Panc1 (cell line): ENCODE data around the gene TMEM178A. TPM values are rescaled to one million over a fixed set of nuclear protein-coding genes. Genes with fewer than 3 reads are reported as not detected.

Experiments used
- ATAC-seq: fragments of 200-7000 bp; cut with Tn5 transposase; 2 replicates; pipeline ENCODE4 v1.9.1; 2020; ENCODE audit warnings: mild to moderate bottlenecking, moderate library complexity
- BruUV-seq: library from RNA; stranded (reverse); fragments of 400-500 nt; replicated peaks from 2 replicates; lab custom pipeline; 2021; lab: Mats Ljungman, UMichigan
- CTCF ChIA-PET: fragments of 300-600 bp; sonication (Branson Sonifier 250); formaldehyde crosslinking; loops from one replicate; lab custom pipeline; 2022; ENCODE audit warnings: antibody characterized with exemption; lab: Charles Lee
- POLR2A ChIA-PET: fragments of 300-600 bp; sonication (Branson Sonifier 250); formaldehyde crosslinking; loops from one replicate; lab custom pipeline; 2022; ENCODE audit warnings: antibody characterized with exemption; lab: Charles Lee
- DNase-seq: peaks from one replicate; pipeline ENCODE4 v3.0.0-alpha.2; 2010; ENCODE audit warnings: low read depth, low spot score
- H3K27ac ChIP-seq: 2 replicates; pipeline ENCODE4 v1.5.1; 2011; ENCODE audit warnings: mild to moderate bottlenecking, low read length, inconsistent platforms
- H3K27me3 ChIP-seq: fragments of 200-500 bp; sonication (Bioruptor generic); 2 replicates; pipeline ENCODE4 v1.6.0; 2014; ENCODE audit warnings: low read length, inconsistent platforms; ENCODE audit not compliant: control insufficient read depth, insufficient read depth
- H3K36me3 ChIP-seq: fragments of 200-500 bp; sonication (Bioruptor generic); 2 replicates; pipeline ENCODE4 v1.5.1; 2014; ENCODE audit warnings: inconsistent platforms, mild to moderate bottlenecking, low read length, moderate library complexity; ENCODE audit not compliant: control insufficient read depth, insufficient read depth
- H3K4me1 ChIP-seq: 2 replicates; pipeline ENCODE4 v1.5.1; 2011; ENCODE audit warnings: inconsistent platforms, mild to moderate bottlenecking, low read length, moderate library complexity; ENCODE audit not compliant: control insufficient read depth, insufficient read depth
- H3K4me3 ChIP-seq, 2 experiments: 2 replicates each; pipeline ENCODE4 v1.5.1; 2011 to 2012; ENCODE audit warnings: low read depth in 2 of 2, low read length in 2 of 2, mild to moderate bottlenecking in 2 of 2, inconsistent platforms in 1 of 2, moderate library complexity in 1 of 2
- H3K9me3 ChIP-seq: fragments of 200-500 bp; sonication (Bioruptor generic); 2 replicates; pipeline ENCODE4 v1.5.1; 2014; ENCODE audit warnings: low read depth, mild to moderate bottlenecking, inconsistent platforms, low read length, moderate library complexity; ENCODE audit not compliant: control insufficient read depth, insufficient read depth
- CTCF ChIP-seq: fragments of 450-650 bp; IDR thresholded peaks from 2 replicates; pipeline ENCODE4 v1.5.1; 2017; ENCODE audit warnings: mild to moderate bottlenecking
- POLR2AphosphoS5 ChIP-seq: IDR thresholded peaks from 2 replicates; pipeline ENCODE4 v1.6.1; 2012; ENCODE audit warnings: mild to moderate bottlenecking, low read depth, low read length, moderate library complexity
- REST ChIP-seq, 2 experiments: IDR thresholded peaks; 2 replicates each; pipeline ENCODE4 v1.6.1; 2011 to 2012; ENCODE audit warnings: low read depth in 2 of 2, control low read depth in 1 of 2, low read length in 1 of 2, mild to moderate bottlenecking in 1 of 2, moderate library complexity in 1 of 2; ENCODE audit not compliant: insufficient read depth in 1 of 2
- SIN3A ChIP-seq: IDR thresholded peaks from 2 replicates; pipeline ENCODE4 v1.6.1; 2012; ENCODE audit warnings: low read depth, mild to moderate bottlenecking, low read length, moderate library complexity, borderline replicate concordance; ENCODE audit not compliant: insufficient read depth
- TCF7L2 ChIP-seq: IDR thresholded peaks from 2 replicates; pipeline ENCODE4 v1.6.1; 2011; ENCODE audit warnings: mild to moderate bottlenecking, low read depth, low read length, inconsistent platforms
- in situ Hi-C: cut with HindIII; loops from 2 replicates; pipeline ENCODE4 v1.10.0; 2016; ENCODE audit warnings: low sequenced_read_pairs, low pct_unique_long_range_greater_than_20kb
- intact Hi-C: fragments of 100-400 bp; cut with micrococcal nuclease; formaldehyde crosslinking; loops from one replicate; pipeline ENCODE4 v1.10.0; 2022; ENCODE audit not compliant: unreplicated experiment
- total RNA-seq: library from RNA; stranded (reverse); gene quantifications from one replicate; pipeline ENCODE4 v1.2.1, GENCODE V29; 2021; ENCODE audit not compliant: unreplicated experiment

Gene TMEM178A
- total RNA-seq, 1 experiment from 2014 or later, result not detected

GRCh38 chr2:39738936-39739335 lies 73.2 kb downstream of the TMEM178A start:
- intact Hi-C loops, result no loop called here
- no peaks in the 10 kb centered on the region for H3K4me1 ChIP-seq
- no peak for TF ChIP-seq POLR2AphosphoS5
- no peak for TF ChIP-seq SIN3A
- TF ChIP-seq TCF7L2, result no peak
- POLR2A ChIA-PET, result no interaction called here
- no peaks in the 10 kb centered on the region for H3K9me3 ChIP-seq
- CTCF ChIA-PET, result no interaction called here
- H3K36me3 ChIP-seq, result peaks cover 40% of the 10 kb centered on the region
- no peaks in the 10 kb centered on the region for H3K27me3 ChIP-seq
- ATAC-seq (no peak), DNase-seq (no peak)
- no peak overlapping the region for H3K4me3 ChIP-seq
- BruUV-seq, result no TSS peak
- in situ Hi-C loops, result no loop called here
- no peak overlapping the region for H3K27ac ChIP-seq

- intact Hi-C loops, result no loop called here
- TF ChIP-seq POLR2AphosphoS5 (no peak), REST (IDR thresholded peaks at IDR 0.05; ENCODE audit: insufficient read depth in 1 of 2, low read depth in 2 of 2, low read length in 1 of 2) (no peak), TCF7L2 (no peak), SIN3A (no peak), CTCF (no peak)
- no peak for DNase-seq
- Histone ChIP-seq H3K36me3 (peaks cover 43% of the 10 kb centered on the region), H3K9me3 (no peaks in the 10 kb centered on the region), H3K4me1 (no peaks in the 10 kb centered on the region), H3K27ac (no peak overlapping the region), H3K27me3 (no peaks in the 10 kb centered on the region), H3K4me3 (no peak overlapping the region)
- POLR2A ChIA-PET, result no interaction called here
- no TSS peak for BruUV-seq
- ATAC-seq, result no peak
- in situ Hi-C loops, result no loop called here
- CTCF ChIA-PET, result no interaction called here
Measured at GRCh38 chr2:39739386-39739785, 73.7 kb downstream of the TMEM178A start.

- Histone ChIP-seq H3K27me3 (no peaks in the 10 kb centered on the region), H3K27ac (no peak overlapping the region), H3K36me3 (peaks cover 43% of the 10 kb centered on the region), H3K4me3 (no peak overlapping the region), H3K4me1 (no peaks in the 10 kb centered on the region), H3K9me3 (no peaks in the 10 kb centered on the region)
- ATAC-seq (no peak), DNase-seq (no peak)
- ChIA-PET CTCF (no interaction called here), POLR2A (interaction anchor here (0.6 kb wide), 1 partner anchor 40 kb away, joined by 6 read pairs; no protein-coding TSS in a partner anchor)
- intact Hi-C loops, result no loop called here
- in situ Hi-C loops, result no loop called here
- TF ChIP-seq TCF7L2 (no peak), SIN3A (no peak), POLR2AphosphoS5 (no peak), REST (IDR thresholded peaks at IDR 0.05; ENCODE audit: insufficient read depth in 1 of 2, low read depth in 2 of 2, low read length in 1 of 2) (no peak), CTCF (no peak)
- BruUV-seq, result no TSS peak
Measured at GRCh38 chr2:39741871-39742270, 76.2 kb downstream of the TMEM178A start.
